Measurements from ENCODE around the gene TEX13A.
"Not testable (repeated sequence)": the region's sequence is repeated elsewhere in the genome, so short reads cannot be mapped to it uniquely, and the experiment has no call there.

DNA sequence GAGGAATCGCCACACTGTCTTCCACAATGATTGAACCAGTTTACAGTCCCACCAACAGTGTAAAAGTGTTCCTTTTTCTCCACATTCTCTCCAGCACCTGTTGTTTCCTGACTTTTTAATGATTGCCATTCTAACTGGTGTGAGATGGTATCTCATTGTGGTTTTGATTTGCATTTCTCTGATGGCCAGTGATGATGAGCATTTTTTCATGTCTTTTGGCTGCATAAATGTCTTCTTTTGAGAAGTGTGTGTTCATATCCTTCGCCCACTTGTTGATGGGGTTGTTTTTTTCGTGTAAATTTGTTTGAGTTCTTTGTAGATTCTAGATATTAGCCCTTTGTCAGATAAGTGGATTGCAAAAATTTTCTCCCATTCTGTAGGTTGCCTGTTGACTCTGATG, 16.9 kb upstream of the TEX13A start:
- not testable (repeated sequence) for TF ChIP-seq CTCF, POLR2A, POLR2AphosphoS5 (IDR thresholded peaks at IDR 0.05)
